ENCODE measurements around the gene RGMA.

The RGMA gene

GRCh38 chr15:93118904-93119303 is 29.9 kb upstream of the RGMA start:
- no peak overlapping the region for H3K4me3 ChIP-seq (replicated peaks in 1 of 2; ENCODE audit: low read depth in 2 of 2, low read length in 2 of 2)
- TF ChIP-seq, protein P1, sequence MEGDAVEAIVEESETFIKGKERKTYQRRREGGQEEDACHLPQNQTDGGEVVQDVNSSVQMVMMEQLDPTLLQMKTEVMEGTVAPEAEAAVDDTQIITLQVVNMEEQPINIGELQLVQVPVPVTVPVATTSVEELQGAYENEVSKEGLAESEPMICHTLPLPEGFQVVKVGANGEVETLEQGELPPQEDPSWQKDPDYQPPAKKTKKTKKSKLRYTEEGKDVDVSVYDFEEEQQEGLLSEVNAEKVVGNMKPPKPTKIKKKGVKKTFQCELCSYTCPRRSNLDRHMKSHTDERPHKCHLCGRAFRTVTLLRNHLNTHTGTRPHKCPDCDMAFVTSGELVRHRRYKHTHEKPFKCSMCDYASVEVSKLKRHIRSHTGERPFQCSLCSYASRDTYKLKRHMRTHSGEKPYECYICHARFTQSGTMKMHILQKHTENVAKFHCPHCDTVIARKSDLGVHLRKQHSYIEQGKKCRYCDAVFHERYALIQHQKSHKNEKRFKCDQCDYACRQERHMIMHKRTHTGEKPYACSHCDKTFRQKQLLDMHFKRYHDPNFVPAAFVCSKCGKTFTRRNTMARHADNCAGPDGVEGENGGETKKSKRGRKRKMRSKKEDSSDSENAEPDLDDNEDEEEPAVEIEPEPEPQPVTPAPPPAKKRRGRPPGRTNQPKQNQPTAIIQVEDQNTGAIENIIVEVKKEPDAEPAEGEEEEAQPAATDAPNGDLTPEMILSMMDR (IDR thresholded peaks at IDR 0.05; ENCODE audit: low read depth, low read length) = no peak
- DNase-seq (ENCODE audit: low read depth in 2 of 2) = no peak

- TF ChIP-seq, protein P1 (IDR thresholded peaks at IDR 0.05; ENCODE audit: low read depth, low read length) = no peak
- H3K4me3 ChIP-seq (replicated peaks in 1 of 2; ENCODE audit: low read depth in 2 of 2, low read length in 2 of 2) = no peak overlapping the region
- no peak for DNase-seq (ENCODE audit: low read depth in 2 of 2)
These were observed 22.4 kb upstream of the RGMA start for GRCh38 chr15:93111451-93111850.

GRCh38 chr15:93110502-93111040 is 21.6 kb upstream of the RGMA start:
- TF ChIP-seq, protein P1 (IDR thresholded peaks at IDR 0.05; ENCODE audit: low read depth, low read length) = no peak
- no peak for DNase-seq (ENCODE audit: low read depth in 2 of 2)
- no peak overlapping the region for H3K4me3 ChIP-seq (replicated peaks in 1 of 2; ENCODE audit: low read depth in 2 of 2, low read length in 2 of 2)

- DNase-seq (ENCODE audit: low read depth in 2 of 2) = no peak
These were observed 20.5 kb upstream of the RGMA start for GRCh38 chr15:93109336-93110102.

DNA sequence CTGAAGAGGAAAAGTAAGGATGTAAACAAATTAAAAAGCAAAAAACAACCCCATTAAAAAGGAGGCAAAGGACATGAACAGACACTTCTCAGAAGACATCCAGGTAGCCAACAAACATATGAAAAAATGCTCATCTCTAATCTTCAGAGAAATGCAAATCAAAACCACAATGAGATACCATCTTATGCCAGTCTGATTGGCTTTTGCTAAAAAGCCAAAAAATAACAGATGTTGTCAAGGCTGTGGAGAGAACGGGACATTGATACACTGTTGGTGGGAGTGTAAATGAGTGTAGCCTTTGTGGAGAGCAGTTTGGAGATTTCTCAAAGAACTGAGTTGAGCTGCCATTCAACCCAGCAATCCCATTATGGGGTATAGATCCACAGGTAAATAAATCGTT is 18.6 kb upstream of the RGMA start:
- H3K4me3 ChIP-seq (replicated peaks in 1 of 2; ENCODE audit: low read depth in 2 of 2, low read length in 2 of 2) = no peak overlapping the region
- no peak for DNase-seq (ENCODE audit: low read depth in 2 of 2)
- TF ChIP-seq, protein P1 (IDR thresholded peaks at IDR 0.05; ENCODE audit: low read depth, low read length) = no peak

More at GRCh38 chr15:93109336-93110102, 20.5 kb upstream of the RGMA start:
- TF ChIP-seq, protein P1 (IDR thresholded peaks at IDR 0.05; ENCODE audit: low read depth, low read length) = no peak
- H3K4me3 ChIP-seq (replicated peaks in 1 of 2; ENCODE audit: low read depth in 2 of 2, low read length in 2 of 2) = no peak overlapping the region

GRCh38 chr15:93105485-93105884 is 16.5 kb upstream of the RGMA start:
- TF ChIP-seq, protein P1 (IDR thresholded peaks at IDR 0.05; ENCODE audit: low read depth, low read length) = no peak
- no peak for DNase-seq (ENCODE audit: low read depth in 2 of 2)
- no peak overlapping the region for H3K4me3 ChIP-seq (replicated peaks in 1 of 2; ENCODE audit: low read depth in 2 of 2, low read length in 2 of 2)

All from cardiac fibroblast (primary cell).